ENCODE data around the gene PICK1. TPM values are rescaled to one million over a fixed set of nuclear protein-coding genes. Genes with fewer than 3 reads are reported as not detected.

Gene PICK1
- total RNA-seq, 2 donors from 2014 or later, result 34.3 to 40.4 TPM

GRCh38 chr22:38042488-38042790 lies 14.8 kb upstream of the PICK1 start:
- ATAC-seq, result no peak
- DNase-seq, result no peak
- intact Hi-C loops (cut with DNase I, micrococcal nuclease), result no loop called here

GRCh38 chr22:38043151-38044039 lies 13.8 kb upstream of the PICK1 start:
- intact Hi-C loops (cut with DNase I, micrococcal nuclease), result no loop called here
- DNase-seq (no peak), ATAC-seq (no peak)

GRCh38 chr22:38046070-38046748 lies 11.0 kb upstream of the PICK1 start:
- no peak for DNase-seq
- intact Hi-C loops (cut with DNase I, micrococcal nuclease), result no loop called here
- no peak for ATAC-seq

GRCh38 chr22:38049812-38050619 lies 7.2 kb upstream of the PICK1 start:
- intact Hi-C loops (cut with DNase I, micrococcal nuclease), result loop anchor here in 1 of 2 donors (10.0 kb wide), 1 partner anchor 515 kb away; no protein-coding TSS in a partner anchor
- DNase-seq (no peak), ATAC-seq (no peak)

- no peak for DNase-seq
- intact Hi-C loops (cut with DNase I, micrococcal nuclease), result loop anchor here in 1 of 2 donors (10.0 kb wide), 1 partner anchor 514 kb away; no protein-coding TSS in a partner anchor
- no peak for ATAC-seq
Measured at GRCh38 chr22:38050720-38051119, 6.5 kb upstream of the PICK1 start.

GRCh38 chr22:38051261-38051660 lies 5.9 kb upstream of the PICK1 start:
- DNase-seq, result no peak
- intact Hi-C loops (cut with DNase I, micrococcal nuclease), result loop anchor here in 1 of 2 donors (10.0 kb wide), 1 partner anchor 514 kb away; no protein-coding TSS in a partner anchor
- no peak for ATAC-seq

GRCh38 chr22:38051900-38052862 lies 5.0 kb upstream of the PICK1 start:
- DNase-seq (peak; percentile 59 to 89), ATAC-seq (peak; percentile 70)
- intact Hi-C loops (cut with DNase I, micrococcal nuclease), result loop anchor here in 1 of 2 donors (10.0 kb wide), 1 partner anchor 513 kb away; no protein-coding TSS in a partner anchor

- DNase-seq, result no peak
- intact Hi-C loops (cut with DNase I, micrococcal nuclease), result no loop called here
- no peak for ATAC-seq
Measured at GRCh38 chr22:38062791-38063190, 5.6 kb downstream of the PICK1 start.

- no peak for ATAC-seq
- no peak for DNase-seq
- intact Hi-C loops (cut with DNase I, micrococcal nuclease), result no loop called here
Measured at GRCh38 chr22:38065539-38065938, 8.3 kb downstream of the PICK1 start.

- ATAC-seq (no peak), DNase-seq (no peak)
- intact Hi-C loops (cut with DNase I, micrococcal nuclease), result no loop called here
Measured at GRCh38 chr22:38066381-38067027, 9.3 kb downstream of the PICK1 start.

GRCh38 chr22:38067028-38067415 lies 9.8 kb downstream of the PICK1 start:
- DNase-seq, result no peak
- intact Hi-C loops (cut with DNase I, micrococcal nuclease), result no loop called here
- ATAC-seq, result no peak

GRCh38 chr22:38067761-38068360 lies 10.7 kb downstream of the PICK1 start:
- intact Hi-C loops (cut with DNase I, micrococcal nuclease), result no loop called here
- ATAC-seq (no peak), DNase-seq (no peak)

- DNase-seq (no peak), ATAC-seq (peak; percentile 3)
- intact Hi-C loops (cut with DNase I, micrococcal nuclease), result no loop called here
Measured at GRCh38 chr22:38068641-38069371, 11.6 kb downstream of the PICK1 start.

- DNase-seq, result peak; percentile 36 to 66
- peak; percentile 36 for ATAC-seq
- intact Hi-C loops (cut with DNase I, micrococcal nuclease), result no loop called here
Measured at GRCh38 chr22:38069372-38070249, 12.4 kb downstream of the PICK1 start.

- ATAC-seq, result no peak
- intact Hi-C loops (cut with DNase I, micrococcal nuclease), result no loop called here
- no peak for DNase-seq
Measured at GRCh38 chr22:38070250-38070921, 13.2 kb downstream of the PICK1 start.

Data from left colon (tissue), 2 donors.